Activated CD4-positive, alpha-beta memory T cell treated with anti-CD3 and anti-CD28 coated beads for 36 hours (primary cell): ENCODE results near the gene MAGI3. TPM values are rescaled to one million over a fixed set of nuclear protein-coding genes. Genes with fewer than 3 reads are reported as not detected.

Source experiments
- CTCF ChIA-PET: fragments of 350-600 bp; sonication (Branson Sonifier 250); formaldehyde crosslinking; loops from one replicate; lab custom pipeline; 2021; ENCODE audit warnings: antibody characterized with exemption, inconsistent platforms; lab: Charles Lee
- POLR2A ChIA-PET: fragments of 350-600 bp; sonication (Branson Sonifier 250); formaldehyde crosslinking; loops from one replicate; lab custom pipeline; 2021; ENCODE audit warnings: antibody characterized with exemption; lab: Charles Lee
- DNase-seq: peaks from one replicate; pipeline ENCODE4 v3.0.0-alpha.2; 2020
- H3K27ac Mint-ChIP-seq: one replicate; pipeline ENCODE4 v1.8.0; 2021; ENCODE audit warnings: mixed read lengths
- H3K27me3 Mint-ChIP-seq: one replicate; pipeline ENCODE4 v1.8.0; 2021; ENCODE audit warnings: mixed read lengths
- H3K36me3 Mint-ChIP-seq: one replicate; pipeline ENCODE4 v1.8.0; 2021; ENCODE audit warnings: mixed read lengths
- H3K4me1 Mint-ChIP-seq: one replicate; pipeline ENCODE4 v1.8.0; 2021; ENCODE audit warnings: low read depth, mixed read lengths
- H3K4me3 Mint-ChIP-seq: one replicate; pipeline ENCODE4 v1.8.0; 2021; ENCODE audit warnings: mild to moderate bottlenecking, mixed read lengths
- H3K9me3 Mint-ChIP-seq: one replicate; pipeline ENCODE4 v1.8.0; 2021; ENCODE audit warnings: mixed read lengths
- intact Hi-C: fragments of 100-400 bp; cut with micrococcal nuclease; formaldehyde crosslinking; loops from one replicate; pipeline ENCODE4 v1.15.1; 2023
- total RNA-seq, 2 experiments: library from RNA; stranded (reverse); gene quantifications; one replicate each; pipeline ENCODE4 v1.2.3, GENCODE V29; 2021

Gene MAGI3
- total RNA-seq, 2 experiments from 2014 or later, result 7.3 to 7.4 TPM

GRCh38 chr1:113659035-113659434 lies 268.7 kb downstream of the MAGI3 start:
- Mint-ChIP-seq H3K36me3 (peaks cover 1% of the 10 kb centered on the region), H3K4me3 (no peak overlapping the region), H3K4me1 (no peaks in the 10 kb centered on the region), H3K27me3 (no peaks in the 10 kb centered on the region), H3K27ac (no peak overlapping the region), H3K9me3 (no peaks in the 10 kb centered on the region)
- CTCF ChIA-PET, result no interaction called here
- no peak for DNase-seq
- intact Hi-C loops, result no loop called here
- POLR2A ChIA-PET, result no interaction called here

DNA sequence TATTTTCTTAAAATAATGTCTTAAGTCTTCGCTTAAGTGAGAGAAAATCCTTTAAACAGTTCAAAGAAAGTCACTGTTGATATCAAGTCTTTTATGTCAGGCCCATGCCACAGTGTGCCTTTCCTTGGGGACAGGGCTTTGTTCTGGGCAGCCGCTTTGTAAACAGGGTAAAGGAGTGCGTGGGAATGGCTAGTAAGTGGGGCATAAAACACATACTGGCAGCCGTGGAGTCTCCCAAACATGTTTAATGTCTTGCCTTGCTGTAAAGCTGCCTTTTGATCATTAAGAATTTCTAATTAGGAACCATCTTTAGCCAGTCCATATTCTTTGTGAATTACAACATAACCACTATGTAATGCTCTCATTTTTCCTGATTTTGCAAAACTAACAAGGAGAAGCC lies 269.2 kb downstream of the MAGI3 start:
- intact Hi-C loops, result no loop called here
- ChIA-PET CTCF (no interaction called here), POLR2A (no interaction called here)
- no peak for DNase-seq
- Mint-ChIP-seq H3K36me3 (peaks cover 1% of the 10 kb centered on the region), H3K27ac (no peak overlapping the region), H3K4me3 (no peak overlapping the region), H3K27me3 (no peaks in the 10 kb centered on the region), H3K9me3 (no peaks in the 10 kb centered on the region), H3K4me1 (no peaks in the 10 kb centered on the region)

DNA sequence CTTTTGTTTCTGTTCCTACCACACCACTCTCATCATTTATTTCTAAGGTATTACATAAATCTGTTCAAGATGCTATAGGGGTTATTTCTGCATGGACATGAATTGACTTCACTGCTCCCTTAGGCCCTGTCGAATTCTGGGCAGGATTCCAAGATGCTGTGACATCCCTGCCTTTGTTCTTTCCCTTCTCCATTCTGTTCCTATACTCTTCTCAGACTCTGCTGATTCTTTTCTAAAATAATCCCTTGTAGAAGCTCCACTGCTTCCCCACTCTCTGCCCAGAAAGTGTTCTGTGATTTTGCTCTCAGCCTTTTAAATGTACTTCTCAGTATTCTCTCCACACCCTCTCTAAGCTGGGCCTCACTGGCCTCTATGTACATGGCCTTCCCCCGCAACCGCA lies 269.8 kb downstream of the MAGI3 start:
- Mint-ChIP-seq H3K9me3 (no peaks in the 10 kb centered on the region), H3K4me1 (no peaks in the 10 kb centered on the region), H3K27ac (no peak overlapping the region), H3K36me3 (peaks cover 1% of the 10 kb centered on the region), H3K27me3 (no peaks in the 10 kb centered on the region), H3K4me3 (no peak overlapping the region)
- intact Hi-C loops, result no loop called here
- CTCF ChIA-PET, result no interaction called here
- POLR2A ChIA-PET, result no interaction called here
- DNase-seq, result no peak

DNA sequence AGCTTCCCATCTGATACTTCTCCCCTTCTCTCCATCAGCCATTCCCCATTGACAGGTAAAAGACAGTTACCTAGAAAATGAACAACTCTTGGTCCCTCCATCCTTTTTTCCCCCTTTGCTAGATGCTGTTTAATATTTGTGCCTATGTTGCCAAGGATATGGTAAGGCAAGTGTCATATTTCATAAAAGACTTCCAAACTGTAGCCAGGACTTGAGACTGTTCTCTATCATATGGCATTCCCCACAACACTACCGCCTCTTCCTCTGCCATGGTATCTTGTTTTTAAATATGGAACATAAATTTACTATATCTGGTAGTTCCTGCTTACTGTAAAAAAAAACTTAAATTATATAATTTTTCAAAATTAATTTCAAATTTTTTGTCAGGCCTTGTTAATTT lies 271.8 kb downstream of the MAGI3 start:
- CTCF ChIA-PET, result no interaction called here
- no peak overlapping the region for H3K27ac Mint-ChIP-seq
- H3K36me3 Mint-ChIP-seq, result peaks cover 3% of the 10 kb centered on the region
- POLR2A ChIA-PET, result no interaction called here
- intact Hi-C loops, result no loop called here
- no peak for DNase-seq
- no peaks in the 10 kb centered on the region for H3K27me3 Mint-ChIP-seq
- no peak overlapping the region for H3K4me3 Mint-ChIP-seq
- no peaks in the 10 kb centered on the region for H3K4me1 Mint-ChIP-seq
- H3K9me3 Mint-ChIP-seq, result no peaks in the 10 kb centered on the region

- ChIA-PET CTCF (no interaction called here), POLR2A (no interaction called here)
- Mint-ChIP-seq H3K36me3 (peaks cover 3% of the 10 kb centered on the region), H3K9me3 (no peaks in the 10 kb centered on the region), H3K27ac (no peak overlapping the region), H3K27me3 (no peaks in the 10 kb centered on the region), H3K4me3 (no peak overlapping the region), H3K4me1 (no peaks in the 10 kb centered on the region)
- intact Hi-C loops, result no loop called here
- no peak for DNase-seq
These were observed 273.0 kb downstream of the MAGI3 start for GRCh38 chr1:113663165-113663951.

DNA sequence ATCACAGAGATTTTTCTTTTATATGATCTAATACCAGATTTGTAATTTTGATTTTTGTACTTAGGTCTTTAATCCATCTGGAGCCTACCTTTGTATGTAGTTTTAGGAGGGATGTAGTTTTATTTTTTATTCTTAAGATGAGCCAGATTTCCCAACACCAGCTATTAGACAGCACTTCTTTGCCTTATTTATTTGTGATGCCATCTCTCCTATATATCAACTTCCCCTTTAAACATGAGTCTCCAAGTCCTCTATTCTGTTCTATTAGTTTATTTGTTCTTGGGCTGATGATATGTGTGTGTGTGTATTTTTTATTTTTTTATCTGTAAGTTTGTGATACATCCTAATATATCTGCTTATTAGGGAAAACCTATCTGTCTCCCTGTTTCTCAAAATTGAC lies 274.8 kb downstream of the MAGI3 start:
- DNase-seq, result no peak
- intact Hi-C loops, result no loop called here
- Mint-ChIP-seq H3K4me1 (no peaks in the 10 kb centered on the region), H3K9me3 (no peaks in the 10 kb centered on the region), H3K4me3 (no peak overlapping the region), H3K27ac (no peak overlapping the region), H3K27me3 (no peaks in the 10 kb centered on the region), H3K36me3 (peaks cover 2% of the 10 kb centered on the region)
- ChIA-PET POLR2A (no interaction called here), CTCF (interaction anchor here (0.6 kb wide), 1 partner anchor 342 kb away, joined by 4 read pairs; no protein-coding TSS in a partner anchor)

GRCh38 chr1:113666126-113666525 lies 275.8 kb downstream of the MAGI3 start:
- no peaks in the 10 kb centered on the region for H3K27me3 Mint-ChIP-seq
- no peak overlapping the region for H3K4me3 Mint-ChIP-seq
- H3K36me3 Mint-ChIP-seq, result peaks cover 2% of the 10 kb centered on the region
- no peak for DNase-seq
- no peaks in the 10 kb centered on the region for H3K9me3 Mint-ChIP-seq
- intact Hi-C loops, result no loop called here
- no peak overlapping the region for H3K27ac Mint-ChIP-seq
- ChIA-PET POLR2A (no interaction called here), CTCF (no interaction called here)
- no peaks in the 10 kb centered on the region for H3K4me1 Mint-ChIP-seq

- Mint-ChIP-seq H3K27ac (no peak overlapping the region), H3K9me3 (no peaks in the 10 kb centered on the region), H3K36me3 (peaks cover 2% of the 10 kb centered on the region), H3K27me3 (no peaks in the 10 kb centered on the region), H3K4me3 (no peak overlapping the region), H3K4me1 (peaks cover 4% of the 10 kb centered on the region)
- CTCF ChIA-PET, result interaction anchor here (1.4 kb wide), 2 partner anchors 529 to 597 kb away, joined by 3 to 4 read pairs; partner anchors contain the start of gene LRIG2
- POLR2A ChIA-PET, result no interaction called here
- DNase-seq, result no peak
- intact Hi-C loops, result loop anchor here (10.0 kb wide), 1 partner anchor 275 kb away; the partner anchor contains the start of gene MAGI3
These were observed 279.7 kb downstream of the MAGI3 start for GRCh38 chr1:113669988-113670387.

DNA sequence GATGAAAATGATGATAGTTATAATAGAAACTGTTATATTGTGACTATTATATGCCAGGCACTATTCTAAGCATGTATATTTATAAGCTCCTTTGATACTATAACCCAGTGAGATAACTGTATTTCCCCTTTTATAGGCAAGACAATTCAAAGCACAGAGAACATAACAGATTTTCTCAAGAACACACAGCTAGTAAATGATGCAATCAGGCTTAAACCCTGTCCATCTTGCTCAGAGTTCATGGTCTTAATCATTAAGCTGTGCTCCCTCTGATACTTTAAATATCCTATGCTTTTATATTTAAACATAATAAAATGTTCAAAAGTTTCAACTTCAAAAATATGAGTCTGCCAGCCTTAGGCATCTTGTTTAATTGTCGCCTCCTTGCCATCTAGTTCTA lies 280.3 kb downstream of the MAGI3 start:
- Mint-ChIP-seq H3K36me3 (peaks cover 2% of the 10 kb centered on the region), H3K4me3 (no peak overlapping the region), H3K27ac (no peak overlapping the region), H3K4me1 (peaks cover 7% of the 10 kb centered on the region), H3K9me3 (no peaks in the 10 kb centered on the region), H3K27me3 (no peaks in the 10 kb centered on the region)
- intact Hi-C loops, result loop anchor here (10.0 kb wide), 1 partner anchor 276 kb away; the partner anchor contains the start of gene MAGI3
- ChIA-PET CTCF (interaction anchor here (1.4 kb wide), 2 partner anchors 529 to 598 kb away, joined by 3 to 4 read pairs; partner anchors contain the start of gene LRIG2), POLR2A (interaction anchor here (0.6 kb wide), 1 partner anchor 637 kb away, joined by 3 read pairs; no protein-coding TSS in a partner anchor)
- no peak for DNase-seq

DNA sequence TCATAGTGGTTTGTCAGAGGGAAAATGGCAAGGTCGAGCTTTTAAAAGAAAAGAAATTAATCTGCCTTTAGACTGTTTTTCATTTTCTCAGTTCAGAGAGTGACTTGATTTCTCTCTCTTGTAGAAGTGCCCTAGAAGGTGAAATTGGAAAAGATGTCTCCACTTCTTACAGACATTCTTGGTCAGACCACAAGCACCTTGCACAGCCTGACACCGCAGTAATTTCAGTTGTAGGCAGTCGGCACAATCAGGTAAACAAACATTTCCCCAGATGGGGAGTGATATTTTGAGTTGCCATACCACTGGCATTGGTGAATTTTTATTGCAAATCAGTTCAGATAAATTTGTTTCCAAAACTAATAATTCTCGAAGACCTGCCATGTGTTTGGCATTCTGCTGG lies 282.2 kb downstream of the MAGI3 start:
- no peaks in the 10 kb centered on the region for H3K36me3 Mint-ChIP-seq
- no peak for DNase-seq
- H3K4me1 Mint-ChIP-seq, result peaks cover 7% of the 10 kb centered on the region
- intact Hi-C loops, result loop anchor here (10.0 kb wide), 1 partner anchor 278 kb away; the partner anchor contains the start of gene MAGI3
- H3K27me3 Mint-ChIP-seq, result no peaks in the 10 kb centered on the region
- no peaks in the 10 kb centered on the region for H3K9me3 Mint-ChIP-seq
- no peak overlapping the region for H3K27ac Mint-ChIP-seq
- H3K4me3 Mint-ChIP-seq, result no peak overlapping the region
- CTCF ChIA-PET, result no interaction called here
- POLR2A ChIA-PET, result no interaction called here

DNA sequence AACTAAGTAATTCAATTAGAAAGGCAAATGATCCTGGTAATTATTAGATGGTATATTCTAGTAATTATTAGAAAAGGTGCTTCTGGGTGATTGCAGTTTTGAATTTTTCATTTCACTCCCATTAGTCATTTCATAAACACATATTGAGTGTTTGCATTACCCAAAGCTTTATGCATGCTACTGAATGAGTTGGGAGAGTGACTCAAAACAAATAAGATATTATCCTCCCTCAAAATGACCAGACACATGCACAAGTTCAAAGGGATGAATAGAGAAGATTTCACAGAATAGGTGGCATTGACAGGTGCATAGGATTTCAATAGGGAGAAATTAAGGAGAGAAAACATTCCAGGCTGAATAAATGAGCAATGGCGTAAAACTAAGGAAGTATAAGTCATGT lies 284.3 kb downstream of the MAGI3 start:
- no peak for DNase-seq
- H3K27ac Mint-ChIP-seq, result no peak overlapping the region
- ChIA-PET POLR2A (no interaction called here), CTCF (no interaction called here)
- H3K27me3 Mint-ChIP-seq, result no peaks in the 10 kb centered on the region
- H3K9me3 Mint-ChIP-seq, result no peaks in the 10 kb centered on the region
- intact Hi-C loops, result loop anchor here (10.0 kb wide), 1 partner anchor 280 kb away; the partner anchor contains the start of gene MAGI3
- H3K4me1 Mint-ChIP-seq, result peaks cover 7% of the 10 kb centered on the region
- no peaks in the 10 kb centered on the region for H3K36me3 Mint-ChIP-seq
- H3K4me3 Mint-ChIP-seq, result no peak overlapping the region

- no peak overlapping the region for H3K27ac Mint-ChIP-seq
- H3K27me3 Mint-ChIP-seq, result no peaks in the 10 kb centered on the region
- H3K36me3 Mint-ChIP-seq, result no peaks in the 10 kb centered on the region
- CTCF ChIA-PET, result interaction anchor here (0.7 to 1.4 kb wide), 3 partner anchors 534 to 603 kb away, joined by 4 read pairs; partner anchors contain the start of gene LRIG2
- POLR2A ChIA-PET, result interaction anchor here (0.6 kb wide), 1 partner anchor 103 kb away, joined by 4 read pairs; no protein-coding TSS in a partner anchor
- no peak for DNase-seq
- no peaks in the 10 kb centered on the region for H3K9me3 Mint-ChIP-seq
- no peak overlapping the region for H3K4me3 Mint-ChIP-seq
- H3K4me1 Mint-ChIP-seq, result peaks cover 7% of the 10 kb centered on the region
- intact Hi-C loops, result loop anchor here (10.0 kb wide), 1 partner anchor 281 kb away; the partner anchor contains the start of gene MAGI3
These were observed 285.0 kb downstream of the MAGI3 start for GRCh38 chr1:113675302-113675701.
